Measurements from ENCODE around the gene GEMIN5. TPM values are rescaled to one million over a fixed set of nuclear protein-coding genes. Genes with fewer than 3 reads are reported as not detected.

The GEMIN5 gene
- total RNA-seq, 1 experiment from 2014 or later: 35.8 TPM

- no peaks in the 10 kb centered on the region for H3K79me2 ChIP-seq (ENCODE audit: insufficient read depth, low read length)
Observed at GRCh38 chr5:154898210-154898609, 39.8 kb downstream of the GEMIN5 start.

More at GRCh38 chr5:154898210-154898609, 39.8 kb downstream of the GEMIN5 start:
- no peak overlapping the region for H4K5ac ChIP-seq (ENCODE audit: insufficient read length, low read depth, low read length)
- H3K23me2 ChIP-seq (ENCODE audit: insufficient read length, low read depth, low read length, poor library complexity, severe bottlenecking): no peaks in the 10 kb centered on the region
- no peak overlapping the region for H3K27ac Mint-ChIP-seq
- H3K56ac ChIP-seq (ENCODE audit: insufficient read length, low read depth, low read length): no peak overlapping the region
- H3K79me1 ChIP-seq (ENCODE audit: insufficient read depth, low read depth, low read length, poor library complexity, severe bottlenecking): no peaks in the 10 kb centered on the region
- H2AFZ ChIP-seq (ENCODE audit: low read length): no peak overlapping the region
- no peaks in the 10 kb centered on the region for H3K27me3 ChIP-seq (ENCODE audit: insufficient read depth, low read length)
- H3K14ac ChIP-seq (ENCODE audit: insufficient read depth, low read length): no peak overlapping the region
- H3K9me3 ChIP-seq (ENCODE audit: control insufficient read depth, low read depth, low read length): no peaks in the 10 kb centered on the region
- no peaks in the 10 kb centered on the region for H4K20me1 ChIP-seq (ENCODE audit: control insufficient read depth, insufficient read depth, insufficient read length)
- H4K8ac ChIP-seq (replicated peaks; ENCODE audit: insufficient read length, low read depth, low read length): no peak overlapping the region
- no peak overlapping the region for H2BK120ac ChIP-seq (ENCODE audit: low read depth, low read length, poor library complexity, severe bottlenecking)
- WGBS (ENCODE audit: extremely low coverage, insufficient read length, low lambda C conversion rate): no CpG with 5 or more reads among the region's 4 CpGs
- H3K18ac ChIP-seq (ENCODE audit: insufficient read length, low read depth, low read length): no peak overlapping the region
- no peak overlapping the region for H2BK20ac ChIP-seq (ENCODE audit: low read depth, low read length, poor library complexity, severe bottlenecking)
- H4K91ac ChIP-seq (ENCODE audit: insufficient read length, low read depth, low read length): no peak overlapping the region
- no peaks in the 10 kb centered on the region for H3K9me3 Mint-ChIP-seq
- H3K4me1 Mint-ChIP-seq: no peaks in the 10 kb centered on the region
- H3T11ph ChIP-seq (ENCODE audit: low read length): no peak overlapping the region
- TF ChIP-seq CTCF (conservative IDR thresholded peaks at IDR 0.05): no peak
- peaks cover 48 to 93% (median 80%) of the 10 kb centered on the region in 3 experiments; a peak in 6 of 7 replicates for H3K36me3 Mint-ChIP-seq (ENCODE audit: insufficient read depth in 1 of 3, low read depth in 3 of 3)
- H3K27me3 Mint-ChIP-seq (ENCODE audit: low read depth): no peaks in the 10 kb centered on the region
- no peak overlapping the region for H3K4me2 ChIP-seq (ENCODE audit: insufficient read depth, insufficient read length, low read length)
- H3K4me1 ChIP-seq (ENCODE audit: insufficient read depth, low read length): no peaks in the 10 kb centered on the region
- no peak overlapping the region for H2BK5ac ChIP-seq (ENCODE audit: insufficient read length, low read length)
- no peak overlapping the region for H2AK5ac ChIP-seq (ENCODE audit: insufficient read length, low read length)
- H3K9ac ChIP-seq (ENCODE audit: extremely low read depth, insufficient read length, low read length): no peak overlapping the region
- no peak overlapping the region for H3K4ac ChIP-seq (ENCODE audit: low read depth, low read length)
- no peak overlapping the region for H3K23ac ChIP-seq (ENCODE audit: insufficient read length, low read depth, low read length)
- no peak overlapping the region for H2BK15ac ChIP-seq (ENCODE audit: low read depth, low read length)
- H3K27ac ChIP-seq (ENCODE audit: insufficient read length, low read depth, low read length): no peak overlapping the region
- no peak for DNase-seq
- no peak overlapping the region for H3K4me3 Mint-ChIP-seq
- no peak overlapping the region for H2BK12ac ChIP-seq (ENCODE audit: insufficient read length, low read depth, low read length)
